Measurements from ENCODE around the gene CTNND2.

- TF ChIP-seq CTCF (IDR thresholded peaks at IDR 0.05; ENCODE audit: borderline replicate concordance, extremely low read depth, low read length, poor library complexity, severe bottlenecking) (no peak), EZH2 (IDR thresholded peaks at IDR 0.05; ENCODE audit: borderline replicate concordance, low read depth, low read length, severe bottlenecking) (no peak)
Observed at GRCh38 chr5:11903121-11903613, 1.1 kb downstream of the CTNND2 start.

Data from DND-41 (cell line).